LNCaP clone FGC (cell line): ENCODE data around the gene LAPTM5.

Source experiments
- DNase-seq: peaks from one replicate; pipeline ENCODE4 v3.0.0-alpha.2; 2011; ENCODE audit warnings: low read depth
- H3K4me3 ChIP-seq: 2 replicates; pipeline ENCODE4 v1.5.1; 2011; ENCODE audit warnings: mild to moderate bottlenecking, low read depth, low read length, control low read depth
- CTCF ChIP-seq: IDR thresholded peaks from 2 replicates; pipeline ENCODE4 v1.5.1; 2012; ENCODE audit warnings: mild to moderate bottlenecking; ENCODE audit not compliant: control insufficient read depth, insufficient read depth; ENCODE audit errors: extremely low read depth

LAPTM5 gene

GRCh38 chr1:30757352-30758120 is at the start of gene LAPTM5:
TSS of gene LAPTM5 (minus strand) at chr1:30757774. CDS start at chr1:30757745, 29 bp downstream.
- no peak within 1 kb of the TSS for H3K4me3 ChIP-seq
- no peak for DNase-seq
- no peak for TF ChIP-seq CTCF

- no peak for DNase-seq
- no peak overlapping the region for H3K4me3 ChIP-seq
- no peak for TF ChIP-seq CTCF
These were observed 49.1 kb upstream of the LAPTM5 start for GRCh38 chr1:30806381-30807317.

- no peak overlapping the region for H3K4me3 ChIP-seq
- no peak for TF ChIP-seq CTCF
- no peak for DNase-seq
These were observed 47.9 kb upstream of the LAPTM5 start for GRCh38 chr1:30805304-30806003.

- TF ChIP-seq CTCF, result no peak
- no peak for DNase-seq
- H3K4me3 ChIP-seq, result no peak overlapping the region
These were observed 47.2 kb upstream of the LAPTM5 start for GRCh38 chr1:30804822-30805221.

- no peak for DNase-seq
- no peak for TF ChIP-seq CTCF
- no peak overlapping the region for H3K4me3 ChIP-seq
These were observed 46.8 kb upstream of the LAPTM5 start for GRCh38 chr1:30804352-30804751.

GRCh38 chr1:30803562-30803961 is 46.0 kb upstream of the LAPTM5 start:
- no peak for DNase-seq
- no peak for TF ChIP-seq CTCF

More at GRCh38 chr1:30803562-30803961, 46.0 kb upstream of the LAPTM5 start:
- H3K4me3 ChIP-seq, result no peak overlapping the region
